ENCODE data around the gene SLC41A3.
A peak's percentile ranks its signal among the peaks of the same experiment; 100 is the strongest.
"Not testable (repeated sequence)": the region's sequence is repeated elsewhere in the genome, so short reads cannot be mapped to it uniquely, and the experiment has no call there.

Gene SLC41A3

GRCh38 chr3:125975245-125976002 lies 108.5 kb downstream of the SLC41A3 start:
- H3K4me3 ChIP-seq (ENCODE audit: low read depth, low read length); DNase-seq (ENCODE audit: low read depth): not testable (repeated sequence)

GRCh38 chr3:125971997-125972944 lies 111.7 kb downstream of the SLC41A3 start:
- not testable (repeated sequence) for DNase-seq (ENCODE audit: low read depth); H3K4me3 ChIP-seq (ENCODE audit: low read depth, low read length)
- TF ChIP-seq, protein P1, sequence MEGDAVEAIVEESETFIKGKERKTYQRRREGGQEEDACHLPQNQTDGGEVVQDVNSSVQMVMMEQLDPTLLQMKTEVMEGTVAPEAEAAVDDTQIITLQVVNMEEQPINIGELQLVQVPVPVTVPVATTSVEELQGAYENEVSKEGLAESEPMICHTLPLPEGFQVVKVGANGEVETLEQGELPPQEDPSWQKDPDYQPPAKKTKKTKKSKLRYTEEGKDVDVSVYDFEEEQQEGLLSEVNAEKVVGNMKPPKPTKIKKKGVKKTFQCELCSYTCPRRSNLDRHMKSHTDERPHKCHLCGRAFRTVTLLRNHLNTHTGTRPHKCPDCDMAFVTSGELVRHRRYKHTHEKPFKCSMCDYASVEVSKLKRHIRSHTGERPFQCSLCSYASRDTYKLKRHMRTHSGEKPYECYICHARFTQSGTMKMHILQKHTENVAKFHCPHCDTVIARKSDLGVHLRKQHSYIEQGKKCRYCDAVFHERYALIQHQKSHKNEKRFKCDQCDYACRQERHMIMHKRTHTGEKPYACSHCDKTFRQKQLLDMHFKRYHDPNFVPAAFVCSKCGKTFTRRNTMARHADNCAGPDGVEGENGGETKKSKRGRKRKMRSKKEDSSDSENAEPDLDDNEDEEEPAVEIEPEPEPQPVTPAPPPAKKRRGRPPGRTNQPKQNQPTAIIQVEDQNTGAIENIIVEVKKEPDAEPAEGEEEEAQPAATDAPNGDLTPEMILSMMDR (IDR thresholded peaks at IDR 0.05; ENCODE audit: control insufficient read depth, extremely low read depth, insufficient read depth) = peak; percentile 66

DNA sequence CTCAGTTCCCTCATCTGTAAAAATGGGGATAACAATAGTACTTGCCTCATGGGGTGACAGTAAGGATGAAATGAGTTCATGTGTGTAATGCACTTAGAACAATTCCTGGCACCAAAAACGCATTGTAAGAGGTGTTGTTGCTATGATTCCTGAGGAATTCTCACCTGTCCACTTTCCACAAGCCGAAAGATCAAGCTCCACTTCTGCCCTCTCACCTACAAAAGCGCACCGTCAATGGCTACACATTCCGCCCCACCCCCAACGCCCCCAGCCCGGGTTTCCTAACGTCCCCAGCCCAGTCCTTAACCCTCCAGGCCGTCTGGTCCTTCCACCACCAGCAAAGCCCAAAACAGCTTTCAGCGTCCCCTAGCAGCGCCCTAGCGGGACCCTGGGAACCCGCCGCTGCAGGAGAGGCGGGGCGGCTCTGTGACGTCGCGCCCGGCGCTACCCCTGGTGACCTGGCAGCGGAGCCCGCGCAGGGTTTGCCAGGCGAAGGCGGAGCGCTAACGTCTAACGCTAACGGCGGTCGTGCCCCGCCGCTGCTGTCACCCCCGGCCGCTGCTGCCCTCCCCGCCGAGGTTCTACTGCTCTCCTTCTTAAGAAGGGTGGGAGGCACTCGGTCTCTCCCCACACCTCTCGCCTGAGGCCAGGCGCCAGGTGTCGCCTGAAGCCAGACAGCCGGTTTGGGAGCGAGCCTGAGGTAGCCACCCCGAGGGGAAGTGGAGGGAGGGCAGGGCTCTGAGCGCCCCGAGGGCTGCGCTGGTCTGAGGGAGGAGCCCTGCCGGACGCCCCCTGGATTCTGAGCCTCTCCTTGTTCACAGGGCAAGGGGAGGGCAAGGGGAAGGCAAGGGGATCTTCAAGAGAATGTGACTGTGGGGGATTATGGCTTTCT lies 115.0 kb downstream of the SLC41A3 start, which contains the start of gene ROPN1B:
TSS of gene ROPN1B (plus strand) at position 478 of the 892 bp plus-strand sequence. CDS start 2,877 bp downstream, outside the sequence.
- H3K4me3 ChIP-seq (ENCODE audit: low read depth, low read length) = not testable (repeated sequence)

GRCh38 chr3:125968121-125968520 lies 115.8 kb downstream of the SLC41A3 start:
- DNase-seq (ENCODE audit: low read depth); H3K4me3 ChIP-seq (ENCODE audit: low read depth, low read length): not testable (repeated sequence)

More for the DNA sequence above, 115.0 kb downstream of the SLC41A3 start, which contains the start of gene ROPN1B:
- not testable (repeated sequence) for DNase-seq (ENCODE audit: low read depth)

GRCh38 chr3:125967156-125967555 lies 116.8 kb downstream of the SLC41A3 start:
- DNase-seq (ENCODE audit: low read depth) = peak; percentile 86
- H3K4me3 ChIP-seq (ENCODE audit: low read depth, low read length) = no peak overlapping the region
- TF ChIP-seq, protein P1 (IDR thresholded peaks at IDR 0.05; ENCODE audit: control insufficient read depth, extremely low read depth, insufficient read depth) = no peak

DNA sequence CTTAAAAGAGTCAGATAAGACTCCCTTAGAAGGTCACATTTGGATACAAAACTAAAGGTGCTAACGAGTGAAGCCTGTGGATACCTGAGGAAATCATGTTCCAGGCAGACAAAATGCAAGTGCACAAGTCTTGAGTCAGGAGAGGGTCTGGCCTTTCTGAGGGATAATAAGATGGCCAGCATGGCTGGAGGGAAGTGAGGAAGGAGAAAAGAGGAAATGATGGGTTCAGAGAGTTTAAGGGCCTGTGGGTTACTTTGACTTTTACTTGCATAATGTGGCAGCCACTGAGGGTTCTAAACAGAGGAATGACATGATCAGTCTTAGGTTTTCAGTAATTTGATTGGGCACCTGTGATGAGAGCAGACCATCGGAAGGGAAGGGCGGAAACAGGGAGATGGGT lies 118.4 kb downstream of the SLC41A3 start:
- TF ChIP-seq, protein P1 (IDR thresholded peaks at IDR 0.05; ENCODE audit: control insufficient read depth, extremely low read depth, insufficient read depth) = no peak
- H3K4me3 ChIP-seq (ENCODE audit: low read depth, low read length) = no peak overlapping the region
- DNase-seq (ENCODE audit: low read depth) = no peak

- DNase-seq (ENCODE audit: low read depth); H3K4me3 ChIP-seq (ENCODE audit: low read depth, low read length): not testable (repeated sequence)
These were observed 120.1 kb downstream of the SLC41A3 start for GRCh38 chr3:125963834-125964233.

DNA sequence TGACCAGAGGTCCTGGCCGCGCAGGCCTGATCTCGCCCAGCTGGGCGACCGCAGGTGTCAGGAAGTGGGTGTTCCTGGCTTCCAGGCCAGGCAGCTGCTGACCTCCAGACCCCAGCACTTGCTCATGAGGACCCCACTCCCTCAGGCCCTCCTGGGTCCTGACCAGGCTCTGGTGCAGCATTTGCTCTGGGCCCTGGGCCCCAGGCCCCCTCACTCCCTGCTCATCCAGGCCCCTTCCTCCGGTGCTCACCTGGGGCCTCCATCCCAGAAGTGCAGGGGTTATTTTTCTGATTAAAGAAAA lies 122.7 kb downstream of the SLC41A3 start:
- TF ChIP-seq, protein P1 (IDR thresholded peaks at IDR 0.05; ENCODE audit: control insufficient read depth, extremely low read depth, insufficient read depth) = no peak
- H3K4me3 ChIP-seq (ENCODE audit: low read depth, low read length) = no peak overlapping the region
- no peak for DNase-seq (ENCODE audit: low read depth)

Data from LNCaP clone FGC (cell line).